HCT116 (cell line): ENCODE measurements around the gene TNRC6A.

Experiments used
- ATF3 ChIP-seq: IDR thresholded peaks from 2 replicates; pipeline ENCODE4 v1.6.1; 2012
- CEBPB ChIP-seq: IDR thresholded peaks from 2 replicates; pipeline ENCODE4 v1.6.1; 2012; ENCODE audit warnings: low read depth
- CTCF ChIP-seq, 3 experiments: fragments of 200-600 bp in 1 of 3; sonication (generic) in 1 of 3; IDR thresholded peaks in 2 of 3; conservative IDR thresholded peaks in 1 of 3; 2 replicates each; pipeline ENCODE4 v1.5.1; 2012 to 2017; ENCODE audit warnings: low read depth in 2 of 3, low read length in 2 of 3, antibody characterized with exemption in 1 of 3, borderline replicate concordance in 1 of 3, control low read depth in 1 of 3, mild to moderate bottlenecking in 1 of 3, mixed read lengths in 1 of 3, mixed run types in 1 of 3, moderate library complexity in 1 of 3; ENCODE audit not compliant: insufficient read depth in 1 of 3
- EZH2 ChIP-seq: fragments of 200-600 bp; sonication (generic); IDR thresholded peaks from 2 replicates; pipeline ENCODE4 v1.6.1; 2017; ENCODE audit warnings: antibody characterized with exemption, mixed run types
- EZH2phosphoT487 ChIP-seq: fragments of 200-600 bp; IDR thresholded peaks from 2 replicates; pipeline ENCODE4 v1.6.1; 2018; ENCODE audit warnings: antibody characterized with exemption, borderline replicate concordance
- MAX ChIP-seq: IDR thresholded peaks from 2 replicates; pipeline ENCODE4 v1.6.1; 2012
- POLR2A ChIP-seq: IDR thresholded peaks from 2 replicates; pipeline ENCODE4 v1.7.0; 2011; ENCODE audit warnings: borderline replicate concordance; ENCODE audit not compliant: insufficient read depth, insufficient read length; ENCODE audit errors: extremely low read depth
- POLR2AphosphoS5 ChIP-seq: IDR thresholded peaks from 2 replicates; pipeline ENCODE4 v1.6.1; 2011; ENCODE audit warnings: mild to moderate bottlenecking, low read depth, low read length, moderate library complexity
- SP1 ChIP-seq: IDR thresholded peaks from 2 replicates; pipeline ENCODE4 v1.6.1; 2012; ENCODE audit warnings: low read depth
- YY1 ChIP-seq: IDR thresholded peaks from 2 replicates; pipeline ENCODE4 v1.6.1; 2011; ENCODE audit warnings: low read length, low read depth, moderate library complexity, mild to moderate bottlenecking; ENCODE audit not compliant: insufficient replicate concordance; ENCODE audit errors: extremely low read depth
- ZBTB33 ChIP-seq: IDR thresholded peaks from 2 replicates; pipeline ENCODE4 v1.6.1; 2011; ENCODE audit warnings: mild to moderate bottlenecking, low read length, moderate library complexity; ENCODE audit not compliant: insufficient replicate concordance; ENCODE audit errors: extremely low read depth
- ZNF274 ChIP-seq: fragments of 200-500 bp; sonication (Bioruptor generic); IDR thresholded peaks from 2 replicates; pipeline ENCODE4 v1.6.1; 2014; ENCODE audit warnings: mild to moderate bottlenecking, low read depth, low read length, inconsistent platforms

DNA sequence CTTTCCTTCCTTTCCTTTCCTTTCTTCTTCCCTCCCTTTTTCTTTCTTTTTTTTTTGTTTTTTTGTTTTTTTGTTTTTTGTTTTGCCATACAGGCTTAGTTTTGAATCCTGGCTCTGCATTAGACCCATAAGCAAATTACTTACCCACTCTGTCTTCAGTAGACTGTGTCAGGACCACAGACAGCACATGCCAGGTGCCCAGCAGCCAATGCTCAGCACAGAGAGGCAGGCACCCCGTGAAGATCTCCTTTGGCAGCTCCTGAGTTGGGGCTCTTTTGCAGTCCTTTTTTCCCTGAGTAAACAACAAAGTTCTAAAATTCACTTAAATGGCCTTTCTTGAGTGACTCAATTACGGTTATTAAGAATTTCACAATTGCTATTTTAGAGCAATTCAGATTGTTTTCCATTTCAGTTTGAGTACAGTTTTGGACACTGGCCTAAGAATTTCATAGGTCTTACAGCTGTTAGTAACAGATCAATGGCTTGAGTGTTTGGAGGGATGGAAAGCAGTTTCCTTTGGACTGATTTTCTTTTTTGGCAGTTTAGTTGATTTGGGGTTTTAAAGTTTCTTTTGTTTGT is 90.1 kb downstream of the TNRC6A start:
- TF ChIP-seq CTCF (IDR thresholded peaks at IDR 0.05 in 2 of 3, conservative IDR thresholded peaks at IDR 0.05 in 1 of 3; ENCODE audit: borderline replicate concordance in 1 of 3, insufficient read depth in 1 of 3, low read depth in 2 of 3, low read length in 2 of 3) (no peak), ZBTB33 (no peak), POLR2A (no peak), ZNF274 (no peak), MAX (no peak), ATF3 (no peak), EZH2 (no peak), POLR2AphosphoS5 (no peak), CEBPB (no peak), EZH2phosphoT487 (no peak), YY1 (no peak), SP1 (no peak)
